Measurements from ENCODE around the gene DIP2A.

- TF ChIP-seq CTCF (IDR thresholded peaks at IDR 0.05; ENCODE audit: low read length): no peak
- no peak for TF ChIP-seq EZH2 (optimal IDR thresholded peaks at IDR 0.05; ENCODE audit: low read depth, low read length)
- TF ChIP-seq EZH2phosphoT487 (IDR thresholded peaks at IDR 0.05; ENCODE audit: low read length): no peak
Observed at GRCh38 chr21:46428987-46429710, 29.5 kb upstream of the DIP2A start.

Data from MM.1S (cell line).